Lower lobe of right lung (tissue), 2 donors: Measurements from ENCODE around the gene SEL1L2. TPM values are rescaled to one million over a fixed set of nuclear protein-coding genes. Genes with fewer than 3 reads are reported as not detected.

Experiments
- ATAC-seq, 2 donors: fragments of 200-7000 bp; cut with Tn5 transposase; one replicate each; pipeline ENCODE4 v1.9.1; 2020 to 2022; ENCODE audit warnings: mild to moderate bottlenecking in 2 of 2, moderate library complexity in 2 of 2
- DNase-seq: peaks from one replicate; pipeline ENCODE4 v3.0.0-alpha.2; 2020
- H3K27ac ChIP-seq: fragments of 200-600 bp; one replicate; pipeline ENCODE4 v1.8.0; 2022
- H3K27me3 ChIP-seq: fragments of 200-600 bp; one replicate; pipeline ENCODE4 v1.8.0; 2022; ENCODE audit warnings: low read depth
- H3K36me3 ChIP-seq: fragments of 200-600 bp; one replicate; pipeline ENCODE4 v1.8.0; 2022; ENCODE audit warnings: mild to moderate bottlenecking
- H3K4me1 ChIP-seq: fragments of 200-600 bp; one replicate; pipeline ENCODE4 v1.8.0; 2022
- H3K4me3 ChIP-seq: fragments of 200-600 bp; one replicate; pipeline ENCODE4 v1.8.0; 2022; ENCODE audit warnings: mild to moderate bottlenecking
- H3K9me3 ChIP-seq: fragments of 200-600 bp; one replicate; pipeline ENCODE4 v1.8.0; 2022
- intact Hi-C: fragments of 100-400 bp; cut with DNase I; formaldehyde crosslinking; loops from one replicate; pipeline ENCODE4 v1.11.0; 2022
- total RNA-seq: library from RNA; stranded (reverse); fragmentation: NEBNext Ultra II Directional; extraction: Animal tissue kit (Norgen Biotek cat#: 25700); gene quantifications from one replicate; pipeline ENCODE4 v1.2.1, GENCODE V29; 2021
- TF ChIP-seq, protein P1 (sequence below): fragments of 200-600 bp; IDR thresholded peaks from one replicate; pipeline ENCODE4 v1.8.0; 2022; ENCODE audit warnings: antibody characterized with exemption, mild to moderate bottlenecking
- donor health status: DM: no; HTN: yes; CAD: no; lungs with severe emphysema.

The SEL1L2 gene
- total RNA-seq, 1 donor from 2014 or later: not detected

DNA sequence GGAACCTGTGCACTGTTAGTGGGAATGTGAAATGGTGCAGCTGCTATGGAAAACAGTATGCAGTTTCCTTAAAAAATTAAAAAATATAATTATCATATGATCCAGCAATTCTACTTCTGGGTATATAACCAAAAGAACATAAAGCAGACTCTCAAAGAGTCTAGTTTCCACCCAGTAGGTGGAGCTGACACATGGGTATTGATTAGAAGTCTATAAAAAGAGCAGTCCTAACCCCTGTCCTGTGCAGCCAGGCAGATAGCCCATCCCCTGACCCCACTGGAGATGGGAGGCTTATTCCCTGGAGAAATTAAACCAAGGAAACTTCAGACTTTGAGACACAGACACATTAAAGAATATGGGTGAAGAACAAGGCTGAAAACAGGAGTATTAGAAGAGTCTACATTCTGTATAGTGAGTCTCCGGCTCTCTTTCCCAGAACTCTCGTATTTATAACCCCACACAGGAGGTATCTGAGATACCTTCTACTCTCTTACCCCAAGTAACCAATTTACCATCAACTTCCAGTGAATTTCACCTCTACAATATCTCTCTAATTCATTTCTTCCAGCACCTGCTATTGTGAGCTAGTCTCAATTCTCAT is 92.3 kb downstream of the SEL1L2 start:
- DNase-seq: no peak
- no peaks in the 10 kb centered on the region for H3K36me3 ChIP-seq
- H3K27me3 ChIP-seq: no peaks in the 10 kb centered on the region
- TF ChIP-seq, protein P1, sequence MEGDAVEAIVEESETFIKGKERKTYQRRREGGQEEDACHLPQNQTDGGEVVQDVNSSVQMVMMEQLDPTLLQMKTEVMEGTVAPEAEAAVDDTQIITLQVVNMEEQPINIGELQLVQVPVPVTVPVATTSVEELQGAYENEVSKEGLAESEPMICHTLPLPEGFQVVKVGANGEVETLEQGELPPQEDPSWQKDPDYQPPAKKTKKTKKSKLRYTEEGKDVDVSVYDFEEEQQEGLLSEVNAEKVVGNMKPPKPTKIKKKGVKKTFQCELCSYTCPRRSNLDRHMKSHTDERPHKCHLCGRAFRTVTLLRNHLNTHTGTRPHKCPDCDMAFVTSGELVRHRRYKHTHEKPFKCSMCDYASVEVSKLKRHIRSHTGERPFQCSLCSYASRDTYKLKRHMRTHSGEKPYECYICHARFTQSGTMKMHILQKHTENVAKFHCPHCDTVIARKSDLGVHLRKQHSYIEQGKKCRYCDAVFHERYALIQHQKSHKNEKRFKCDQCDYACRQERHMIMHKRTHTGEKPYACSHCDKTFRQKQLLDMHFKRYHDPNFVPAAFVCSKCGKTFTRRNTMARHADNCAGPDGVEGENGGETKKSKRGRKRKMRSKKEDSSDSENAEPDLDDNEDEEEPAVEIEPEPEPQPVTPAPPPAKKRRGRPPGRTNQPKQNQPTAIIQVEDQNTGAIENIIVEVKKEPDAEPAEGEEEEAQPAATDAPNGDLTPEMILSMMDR: no peak
- H3K27ac ChIP-seq: no peak overlapping the region
- no peak overlapping the region for H3K4me3 ChIP-seq
- no peak for ATAC-seq
- intact Hi-C loops: no loop called here
- no peaks in the 10 kb centered on the region for H3K4me1 ChIP-seq
- no peaks in the 10 kb centered on the region for H3K9me3 ChIP-seq

DNA sequence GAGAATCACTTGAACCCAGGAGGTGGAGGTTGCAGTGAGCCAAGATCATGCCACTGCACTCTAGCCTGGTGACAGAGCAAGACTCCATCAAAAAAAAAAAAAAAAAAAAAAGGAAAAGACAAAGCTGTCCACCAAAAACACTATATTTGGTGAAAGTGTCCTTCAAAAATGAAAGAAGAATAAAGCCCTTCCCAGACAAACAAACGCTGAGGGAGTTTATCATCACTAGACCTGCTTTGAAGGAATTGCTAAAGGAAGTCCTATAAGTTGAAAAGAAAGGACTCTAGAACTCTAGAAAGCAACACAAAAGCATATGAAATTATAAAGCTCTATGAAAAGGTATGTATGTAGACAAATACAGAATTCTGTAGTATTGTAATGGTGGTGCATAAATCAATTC is 98.8 kb downstream of the SEL1L2 start:
- no peaks in the 10 kb centered on the region for H3K27me3 ChIP-seq

DNA sequence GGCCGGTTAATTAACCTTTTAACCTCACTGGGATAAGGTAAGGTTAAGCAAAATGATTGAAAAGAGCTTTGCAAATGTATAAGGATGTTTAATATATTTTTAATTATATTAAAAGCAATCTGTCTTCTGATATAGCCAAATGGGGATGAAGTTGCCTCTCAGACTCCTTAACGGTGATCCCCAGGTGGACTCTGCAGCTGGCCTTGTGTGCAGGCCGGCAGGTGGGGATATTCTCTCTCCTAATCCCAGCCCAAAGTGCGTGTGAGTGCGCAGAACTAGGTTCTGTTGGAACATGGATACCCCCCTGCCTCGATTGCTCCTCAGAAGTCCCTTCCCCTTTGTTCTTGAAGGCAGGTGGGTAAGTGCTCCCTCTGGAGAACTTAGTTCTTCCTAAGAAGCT is 105.6 kb downstream of the SEL1L2 start:
- Histone ChIP-seq H3K9me3 (no peaks in the 10 kb centered on the region), H3K4me1 (no peaks in the 10 kb centered on the region), H3K36me3 (no peaks in the 10 kb centered on the region), H3K27ac (no peak overlapping the region), H3K4me3 (no peak overlapping the region), H3K27me3 (no peaks in the 10 kb centered on the region)
- no peak for ATAC-seq
- DNase-seq: no peak
- intact Hi-C loops: no loop called here
- TF ChIP-seq, protein P1: no peak

More for the DNA sequence above, 98.8 kb downstream of the SEL1L2 start:
- no peak for DNase-seq
- Histone ChIP-seq H3K27ac (no peak overlapping the region), H3K4me3 (no peak overlapping the region), H3K9me3 (peaks cover 9% of the 10 kb centered on the region), H3K36me3 (no peaks in the 10 kb centered on the region), H3K4me1 (no peaks in the 10 kb centered on the region)
- ATAC-seq: no peak
- TF ChIP-seq, protein P1: no peak
- intact Hi-C loops: no loop called here

DNA sequence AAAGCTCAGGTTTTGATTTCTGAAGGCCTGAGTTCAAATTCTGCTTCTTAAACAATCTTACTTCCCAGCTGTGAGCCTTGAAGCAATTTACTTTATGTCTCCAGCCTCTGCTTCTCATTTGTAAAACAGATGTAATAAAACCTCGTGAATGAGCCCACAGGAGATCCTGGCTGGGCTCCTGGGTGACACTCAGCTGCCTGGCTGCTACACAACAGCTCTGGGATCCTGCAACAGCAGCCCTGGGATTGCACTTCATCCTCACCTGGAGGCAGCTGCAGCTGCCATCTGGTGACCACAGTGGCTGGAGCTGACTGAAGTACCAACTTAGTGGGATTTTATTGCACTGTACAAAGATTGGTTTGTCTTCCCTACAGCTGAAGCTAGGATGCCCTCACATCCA is 107.0 kb downstream of the SEL1L2 start:
- H3K36me3 ChIP-seq: no peaks in the 10 kb centered on the region
- no peak for DNase-seq
- no peak overlapping the region for H3K4me3 ChIP-seq
- TF ChIP-seq, protein P1: no peak
- intact Hi-C loops: no loop called here
- no peaks in the 10 kb centered on the region for H3K4me1 ChIP-seq
- H3K27me3 ChIP-seq: no peaks in the 10 kb centered on the region
- H3K9me3 ChIP-seq: no peaks in the 10 kb centered on the region
- H3K27ac ChIP-seq: no peak overlapping the region
- ATAC-seq: no peak

DNA sequence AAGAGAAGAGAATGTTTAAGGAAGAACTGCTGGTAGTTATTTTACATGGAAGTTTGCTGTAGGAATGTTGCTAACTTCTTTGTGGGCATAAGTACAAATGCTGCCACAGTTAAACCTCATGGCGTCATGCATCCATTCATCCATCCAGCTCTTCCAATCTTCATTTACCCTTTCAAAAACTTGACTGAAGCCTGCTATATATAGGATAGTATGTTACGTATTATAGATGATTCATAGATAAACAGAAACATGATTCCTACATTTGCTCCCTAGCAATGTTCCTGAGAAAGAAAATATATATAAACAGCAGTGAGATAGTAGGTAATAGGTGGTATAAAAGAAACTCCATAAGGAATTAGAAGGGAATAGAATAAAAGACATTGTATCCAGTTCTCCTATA is 111.8 kb downstream of the SEL1L2 start:
- DNase-seq (no peak), ATAC-seq (no peak)
- intact Hi-C loops: no loop called here
- H3K4me3 ChIP-seq: no peak overlapping the region
- H3K36me3 ChIP-seq: no peaks in the 10 kb centered on the region
- H3K27ac ChIP-seq: no peak overlapping the region
- TF ChIP-seq, protein P1: no peak
- H3K9me3 ChIP-seq: no peaks in the 10 kb centered on the region
- no peaks in the 10 kb centered on the region for H3K4me1 ChIP-seq
- no peaks in the 10 kb centered on the region for H3K27me3 ChIP-seq
